ENCODE measurements around the gene ITGBL1.

ITGBL1 gene
- total RNA-seq, result 0 to 0.09 (median 0) reads per million in 4 experiments

GRCh38 chr13:101452519-101453485, at the start of gene ITGBL1:
Gene ITGBL1 (plus strand): TSS chr13:101452675. CDS start chr13:101452834, 159 bp downstream.
- DNase-seq, result no peak

GRCh38 chr13:101406791-101407190, 45.7 kb upstream of the ITGBL1 start:
- DNase-seq, result no peak

- no peak for DNase-seq
These were observed 44.3 kb upstream of the ITGBL1 start for GRCh38 chr13:101408154-101408553.

GRCh38 chr13:101408992-101409656, 43.4 kb upstream of the ITGBL1 start:
- no peak for DNase-seq

- no peak for DNase-seq
These were observed 40.4 kb upstream of the ITGBL1 start for GRCh38 chr13:101412076-101412475.

GRCh38 chr13:101415358-101416174, 36.9 kb upstream of the ITGBL1 start:
- DNase-seq, result no peak

- DNase-seq, result no peak
These were observed 36.1 kb upstream of the ITGBL1 start, which contains the start of gene NALCN for GRCh38 chr13:101416181-101417042. Gene NALCN (minus strand): TSS chr13:101416508. CDS start chr13:101399126, 17,382 bp downstream.

GRCh38 chr13:101417043-101417406, 35.5 kb upstream of the ITGBL1 start:
- DNase-seq, result no peak

GRCh38 chr13:101417501-101417900, 35.0 kb upstream of the ITGBL1 start:
- no peak for DNase-seq

GRCh38 chr13:101423872-101424271, 28.6 kb upstream of the ITGBL1 start:
- no peak for DNase-seq

GRCh38 chr13:101424381-101425155, 27.9 kb upstream of the ITGBL1 start:
- DNase-seq, result no peak

- DNase-seq, result no peak
These were observed 27.4 kb upstream of the ITGBL1 start for GRCh38 chr13:101425156-101425471.

- no peak for DNase-seq
These were observed 26.9 kb upstream of the ITGBL1 start for GRCh38 chr13:101425623-101426022.

- DNase-seq, result no peak
These were observed 22.7 kb upstream of the ITGBL1 start for GRCh38 chr13:101429733-101430132.

- DNase-seq, result no peak
These were observed 18.6 kb upstream of the ITGBL1 start for GRCh38 chr13:101433895-101434294.

GRCh38 chr13:101434486-101434885, 18.0 kb upstream of the ITGBL1 start:
- no peak for DNase-seq

- no peak for DNase-seq
These were observed 4.6 kb upstream of the ITGBL1 start for GRCh38 chr13:101447852-101448251.

- no peak for DNase-seq
These were observed 2.4 kb upstream of the ITGBL1 start for GRCh38 chr13:101449790-101450748.

- DNase-seq, result no peak
These were observed 1.7 kb upstream of the ITGBL1 start for GRCh38 chr13:101450749-101451130.

GRCh38 chr13:101451641-101452040, 834 bp upstream of the ITGBL1 start:
- no peak for DNase-seq

Measured in effector CD8-positive, alpha-beta T cell (primary cell).